ENCODE data around the gene NOS1AP. TPM values are rescaled to one million over a fixed set of nuclear protein-coding genes. Genes with fewer than 3 reads are reported as not detected.
A peak's percentile ranks its signal among the peaks of the same experiment; 100 is the strongest.
"Not testable (repeated sequence)": the region's sequence is repeated elsewhere in the genome, so short reads cannot be mapped to it uniquely, and the experiment has no call there.

NOS1AP gene
- polyA plus RNA-seq, 1 donor: 2.7 TPM

- Histone ChIP-seq H3K9me3 (ENCODE audit: control insufficient read depth, low read depth, low read length) (no peaks in the 10 kb centered on the region), H3K27me3 (ENCODE audit: control insufficient read depth, insufficient read depth, low read length) (no peaks in the 10 kb centered on the region), H3K4me3 (ENCODE audit: low read length) (no peak overlapping the region), H3K27ac (ENCODE audit: low read length) (no peak overlapping the region), H3K4me1 (ENCODE audit: control insufficient read depth, insufficient read depth, low read length) (no peaks in the 10 kb centered on the region), H3K36me3 (ENCODE audit: control insufficient read depth, insufficient read depth, low read length) (no peaks in the 10 kb centered on the region)
- DNase-seq: peak; percentile 45 to 49
- no CpG with 5 or more reads among the region's 3 CpGs for WGBS (ENCODE audit: insufficient coverage, low lambda C conversion rate)
Observed at GRCh38 chr1:162056043-162056442, 13.4 kb upstream of the NOS1AP start.

DNA sequence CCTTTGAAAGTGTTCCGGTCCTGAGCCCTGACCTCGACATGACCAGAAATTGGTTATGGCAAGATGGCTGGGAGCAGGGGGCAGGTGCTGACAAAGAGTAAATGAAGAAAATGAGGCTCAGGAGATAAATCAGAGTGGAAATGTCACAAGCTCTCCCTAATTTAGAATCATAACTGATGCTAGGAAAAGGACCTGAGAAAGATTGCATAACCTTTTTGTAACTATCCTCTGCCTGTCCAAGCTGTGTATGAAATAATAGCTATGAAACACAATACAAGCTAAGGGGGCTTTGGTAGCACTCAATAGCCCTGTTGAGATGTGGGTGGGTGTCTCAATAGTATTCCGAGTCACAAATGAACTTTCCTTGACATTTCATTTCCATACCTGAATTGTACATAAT, 12.9 kb upstream of the NOS1AP start:
- no peaks in the 10 kb centered on the region for H3K36me3 ChIP-seq (ENCODE audit: control insufficient read depth, insufficient read depth, low read length)
- H3K4me1 ChIP-seq (ENCODE audit: control insufficient read depth, insufficient read depth, low read length): no peaks in the 10 kb centered on the region
- no peak for DNase-seq
- no peak overlapping the region for H3K4me3 ChIP-seq (ENCODE audit: low read length)
- no peak overlapping the region for H3K27ac ChIP-seq (ENCODE audit: low read length)
- no CpG with 5 or more reads among the region's 3 CpGs for WGBS (ENCODE audit: insufficient coverage, low lambda C conversion rate)
- no peaks in the 10 kb centered on the region for H3K9me3 ChIP-seq (ENCODE audit: control insufficient read depth, low read depth, low read length)
- H3K27me3 ChIP-seq (ENCODE audit: control insufficient read depth, insufficient read depth, low read length): no peaks in the 10 kb centered on the region

DNA sequence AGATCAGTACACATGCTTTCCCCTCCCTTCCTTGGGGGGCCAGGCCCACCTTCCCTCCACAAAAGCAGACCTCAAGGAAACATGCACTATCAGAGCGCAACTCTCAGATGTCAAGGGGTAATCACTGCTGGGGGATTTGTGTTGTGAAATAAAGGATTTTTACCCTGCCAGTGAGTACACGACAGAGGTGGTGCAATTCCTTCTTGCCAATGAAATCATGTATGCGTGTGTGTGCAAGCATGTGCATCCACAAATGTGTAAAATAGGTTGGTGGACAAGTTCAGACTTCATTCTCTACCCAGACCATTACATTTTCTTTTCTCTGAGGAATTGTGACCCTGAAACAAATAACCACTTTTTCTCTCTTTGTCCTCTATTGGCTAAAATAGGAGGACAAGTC, 9.8 kb upstream of the NOS1AP start:
- Histone ChIP-seq H3K4me3 (ENCODE audit: low read length) (no peak overlapping the region), H3K4me1 (ENCODE audit: control insufficient read depth, insufficient read depth, low read length) (no peaks in the 10 kb centered on the region), H3K36me3 (ENCODE audit: control insufficient read depth, insufficient read depth, low read length) (no peaks in the 10 kb centered on the region), H3K27me3 (ENCODE audit: control insufficient read depth, insufficient read depth, low read length) (no peaks in the 10 kb centered on the region), H3K27ac (ENCODE audit: low read length) (no peak overlapping the region), H3K9me3 (ENCODE audit: control insufficient read depth, low read depth, low read length) (no peaks in the 10 kb centered on the region)
- WGBS (ENCODE audit: insufficient coverage, low lambda C conversion rate): no CpG with 5 or more reads among the region's 3 CpGs
- no peak for DNase-seq

- DNase-seq: no peak
- H3K27me3 ChIP-seq (ENCODE audit: control insufficient read depth, insufficient read depth, low read length): no peaks in the 10 kb centered on the region
- WGBS (ENCODE audit: insufficient coverage, low lambda C conversion rate): no CpG with 5 or more reads among the region's 1 CpG
- no peaks in the 10 kb centered on the region for H3K9me3 ChIP-seq (ENCODE audit: control insufficient read depth, low read depth, low read length)
- no peaks in the 10 kb centered on the region for H3K36me3 ChIP-seq (ENCODE audit: control insufficient read depth, insufficient read depth, low read length)
- H3K27ac ChIP-seq (ENCODE audit: low read length): no peak overlapping the region
- no peaks in the 10 kb centered on the region for H3K4me1 ChIP-seq (ENCODE audit: control insufficient read depth, insufficient read depth, low read length)
- no peak overlapping the region for H3K4me3 ChIP-seq (ENCODE audit: low read length)
Observed at GRCh38 chr1:162060314-162060713, 9.2 kb upstream of the NOS1AP start.

DNA sequence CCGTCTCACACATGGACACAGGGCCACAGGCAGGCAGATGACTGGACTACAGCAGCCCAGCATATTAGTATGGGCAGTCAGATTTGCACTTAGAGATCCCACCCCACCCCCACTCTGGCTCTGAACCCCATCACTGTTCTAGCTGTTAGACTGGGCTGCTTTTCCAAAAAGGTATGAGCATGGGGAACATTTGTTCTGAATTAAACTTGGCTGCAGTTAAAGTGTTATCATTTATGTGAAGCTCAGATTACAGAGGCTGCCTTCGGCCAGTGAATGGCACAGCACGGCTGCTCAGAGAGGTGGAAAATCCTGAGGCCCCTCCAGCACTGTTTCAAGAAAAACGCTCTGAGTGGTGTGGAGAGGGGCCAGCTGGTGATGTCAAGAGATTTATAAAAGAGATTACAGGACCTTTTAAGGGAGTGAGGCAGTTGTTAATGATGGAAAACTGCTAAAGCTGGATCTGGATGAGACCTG, 6.9 kb upstream of the NOS1AP start:
- H3K27me3 ChIP-seq (ENCODE audit: control insufficient read depth, insufficient read depth, low read length): no peaks in the 10 kb centered on the region
- no peaks in the 10 kb centered on the region for H3K9me3 ChIP-seq (ENCODE audit: control insufficient read depth, low read depth, low read length)
- no CpG with 5 or more reads among the region's 4 CpGs for WGBS (ENCODE audit: insufficient coverage, low lambda C conversion rate)
- no peaks in the 10 kb centered on the region for H3K36me3 ChIP-seq (ENCODE audit: control insufficient read depth, insufficient read depth, low read length)
- H3K27ac ChIP-seq (ENCODE audit: low read length): no peak overlapping the region
- H3K4me3 ChIP-seq (ENCODE audit: low read length): no peak overlapping the region
- DNase-seq: no peak
- H3K4me1 ChIP-seq (ENCODE audit: control insufficient read depth, insufficient read depth, low read length): no peaks in the 10 kb centered on the region

GRCh38 chr1:162065016-162065415, 4.5 kb upstream of the NOS1AP start:
- Histone ChIP-seq H3K4me1 (ENCODE audit: control insufficient read depth, insufficient read depth, low read length) (peaks cover 8% of the 10 kb centered on the region), H3K27me3 (ENCODE audit: control insufficient read depth, insufficient read depth, low read length) (no peaks in the 10 kb centered on the region), H3K36me3 (ENCODE audit: control insufficient read depth, insufficient read depth, low read length) (no peaks in the 10 kb centered on the region), H3K9me3 (ENCODE audit: control insufficient read depth, low read depth, low read length) (no peaks in the 10 kb centered on the region), H3K27ac (ENCODE audit: low read length) (no peak overlapping the region), H3K4me3 (ENCODE audit: low read length) (no peak overlapping the region)
- WGBS (ENCODE audit: insufficient coverage, low lambda C conversion rate): no CpG with 5 or more reads among the region's 2 CpGs
- DNase-seq: no peak

DNA sequence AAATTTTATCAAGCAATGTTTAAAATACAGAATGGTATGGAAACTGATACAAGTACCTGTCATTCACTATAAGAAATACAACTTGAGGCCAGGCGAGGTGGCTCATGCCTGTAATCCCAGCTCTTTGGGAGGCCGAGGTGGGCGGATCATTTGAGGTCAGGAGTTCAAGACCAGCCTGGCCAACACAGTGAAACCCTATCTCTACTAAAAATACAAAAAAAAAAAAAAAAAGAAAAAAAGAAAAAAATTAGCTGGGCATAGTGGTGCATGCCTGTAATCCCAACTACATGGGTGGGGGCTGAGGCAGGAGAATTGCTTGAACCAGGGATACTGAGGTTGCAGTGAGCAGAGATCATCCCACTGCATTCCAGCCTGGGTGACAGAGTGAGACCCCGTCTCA, 2.7 kb upstream of the NOS1AP start:
- WGBS (ENCODE audit: insufficient coverage, low lambda C conversion rate): no CpG with 5 or more reads among the region's 4 CpGs
- H3K9me3 ChIP-seq (ENCODE audit: control insufficient read depth, low read depth, low read length); DNase-seq; H3K27ac ChIP-seq (ENCODE audit: low read length); H3K36me3 ChIP-seq (ENCODE audit: control insufficient read depth, insufficient read depth, low read length); H3K27me3 ChIP-seq (ENCODE audit: control insufficient read depth, insufficient read depth, low read length); H3K4me3 ChIP-seq (ENCODE audit: low read length): not testable (repeated sequence)
- peaks cover 12% of the 10 kb centered on the region for H3K4me1 ChIP-seq (ENCODE audit: control insufficient read depth, insufficient read depth, low read length)

DNA sequence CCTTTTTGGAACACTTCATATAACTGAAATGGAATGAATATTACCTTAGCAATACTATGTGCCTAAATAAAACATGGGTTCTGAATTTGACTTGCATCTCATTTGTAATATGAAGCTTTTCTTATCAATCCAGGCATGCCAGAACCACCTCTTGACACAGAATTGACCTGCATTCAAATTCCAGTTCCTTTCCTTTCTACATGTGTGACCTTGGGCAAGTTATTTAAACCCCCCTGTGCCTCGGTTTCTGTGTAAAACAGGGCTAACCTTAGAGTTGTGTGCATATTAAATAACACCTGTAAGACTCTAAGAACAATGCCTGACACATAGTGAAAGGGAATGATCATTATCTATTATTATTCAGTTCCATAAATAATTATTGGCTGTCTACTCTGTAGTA, 2.0 kb upstream of the NOS1AP start:
- H3K4me3 ChIP-seq (ENCODE audit: low read length): no peak overlapping the region
- H3K27ac ChIP-seq (ENCODE audit: low read length): no peak overlapping the region
- WGBS (ENCODE audit: insufficient coverage, low lambda C conversion rate): no CpG with 5 or more reads among the region's 1 CpG
- no peaks in the 10 kb centered on the region for H3K9me3 ChIP-seq (ENCODE audit: control insufficient read depth, low read depth, low read length)
- peaks cover 6% of the 10 kb centered on the region for H3K27me3 ChIP-seq (ENCODE audit: control insufficient read depth, insufficient read depth, low read length)
- no peaks in the 10 kb centered on the region for H3K36me3 ChIP-seq (ENCODE audit: control insufficient read depth, insufficient read depth, low read length)
- no peak for DNase-seq
- H3K4me1 ChIP-seq (ENCODE audit: control insufficient read depth, insufficient read depth, low read length): peaks cover 12% of the 10 kb centered on the region

DNA sequence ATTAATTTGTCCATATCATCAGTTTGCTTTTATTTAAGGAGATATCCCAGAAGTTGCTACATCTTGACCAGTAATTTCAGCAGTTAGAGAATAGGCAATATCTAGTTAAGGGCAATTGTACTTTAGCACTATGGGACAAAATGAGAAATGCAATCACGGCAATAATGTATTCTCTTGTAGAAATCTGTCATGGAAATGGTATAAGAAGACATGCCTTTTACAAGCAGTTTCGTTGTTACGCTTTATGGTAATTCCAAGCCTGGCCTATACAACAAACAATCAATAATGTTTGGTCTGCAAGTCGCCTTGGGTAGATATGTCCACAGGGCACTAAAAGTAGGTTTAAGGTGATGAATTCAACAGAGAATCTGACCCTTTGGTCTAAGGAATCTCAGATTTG, 1.2 kb upstream of the NOS1AP start:
- Histone ChIP-seq H3K27me3 (ENCODE audit: control insufficient read depth, insufficient read depth, low read length) (peaks cover 6% of the 10 kb centered on the region), H3K36me3 (ENCODE audit: control insufficient read depth, insufficient read depth, low read length) (no peaks in the 10 kb centered on the region), H3K4me1 (ENCODE audit: control insufficient read depth, insufficient read depth, low read length) (peaks cover 12% of the 10 kb centered on the region), H3K27ac (ENCODE audit: low read length) (peak overlapping the region; percentile 71), H3K9me3 (ENCODE audit: control insufficient read depth, low read depth, low read length) (no peaks in the 10 kb centered on the region), H3K4me3 (ENCODE audit: low read length) (no peak overlapping the region)
- WGBS (ENCODE audit: insufficient coverage, low lambda C conversion rate): 37% methylated on average over 2 of the region's 4 CpGs
- DNase-seq: peak in 1 of 2 donors; percentile 66

GRCh38 chr1:162070094-162070748, 730 bp downstream of the NOS1AP start:
- WGBS (ENCODE audit: insufficient coverage, low lambda C conversion rate): 0% methylated on average over 1 of the region's 29 CpGs
- peak overlapping the region; percentile 68 for H3K4me3 ChIP-seq (ENCODE audit: low read length)
- peak in 1 of 2 donors; percentile 60 for DNase-seq
- H3K27me3 ChIP-seq (ENCODE audit: control insufficient read depth, insufficient read depth, low read length): peaks cover 6% of the 10 kb centered on the region
- no peak overlapping the region for H3K27ac ChIP-seq (ENCODE audit: low read length)
- no peaks in the 10 kb centered on the region for H3K36me3 ChIP-seq (ENCODE audit: control insufficient read depth, insufficient read depth, low read length)
- peaks cover 12% of the 10 kb centered on the region for H3K4me1 ChIP-seq (ENCODE audit: control insufficient read depth, insufficient read depth, low read length)
- no peaks in the 10 kb centered on the region for H3K9me3 ChIP-seq (ENCODE audit: control insufficient read depth, low read depth, low read length)

DNA sequence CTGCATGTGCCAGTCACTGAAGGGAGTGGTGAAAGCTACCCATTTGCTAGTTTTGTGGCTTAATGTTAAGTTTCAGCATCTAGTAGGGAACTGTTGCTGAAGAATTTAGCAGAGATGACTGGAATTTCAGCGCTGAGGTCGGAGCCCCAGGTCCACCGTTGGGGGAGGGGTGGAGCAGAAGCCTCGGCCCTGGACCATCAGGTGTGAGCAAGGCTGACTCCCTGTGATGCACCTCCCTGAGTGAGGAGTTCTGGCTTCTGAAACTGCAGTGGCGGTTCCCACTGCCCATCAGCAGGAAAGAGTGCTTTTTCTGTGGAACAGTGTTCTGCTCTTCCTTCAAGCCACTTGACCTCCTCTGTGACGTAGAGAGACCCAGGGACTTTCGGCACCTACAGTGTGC, 1.3 kb downstream of the NOS1AP start:
- H3K27ac ChIP-seq (ENCODE audit: low read length): no peak overlapping the region
- H3K4me3 ChIP-seq (ENCODE audit: low read length): peak overlapping the region; percentile 68
- no peaks in the 10 kb centered on the region for H3K9me3 ChIP-seq (ENCODE audit: control insufficient read depth, low read depth, low read length)
- DNase-seq: peak in 1 of 2 donors; percentile 21
- no peaks in the 10 kb centered on the region for H3K36me3 ChIP-seq (ENCODE audit: control insufficient read depth, insufficient read depth, low read length)
- peaks cover 12% of the 10 kb centered on the region for H3K4me1 ChIP-seq (ENCODE audit: control insufficient read depth, insufficient read depth, low read length)
- peaks cover 6% of the 10 kb centered on the region for H3K27me3 ChIP-seq (ENCODE audit: control insufficient read depth, insufficient read depth, low read length)
- no CpG with 5 or more reads among the region's 7 CpGs for WGBS (ENCODE audit: insufficient coverage, low lambda C conversion rate)
